ENCODE data around the gene PDLIM4.

Gene PDLIM4

GRCh38 chr5:132267166-132267739 lies 9.8 kb downstream of the PDLIM4 start:
- DNase-seq (ENCODE audit: low read depth) = no peak

GRCh38 chr5:132267931-132268768 lies 10.7 kb downstream of the PDLIM4 start:
- no peak for DNase-seq (ENCODE audit: low read depth)

GRCh38 chr5:132268769-132269551 lies 11.5 kb downstream of the PDLIM4 start:
- no peak for DNase-seq (ENCODE audit: low read depth)

GRCh38 chr5:132269635-132270334 lies 12.3 kb downstream of the PDLIM4 start:
- no peak for DNase-seq (ENCODE audit: low read depth)

GRCh38 chr5:132270335-132270665 lies 12.8 kb downstream of the PDLIM4 start:
- no peak for DNase-seq (ENCODE audit: low read depth)

- no peak for DNase-seq (ENCODE audit: low read depth)
Measured at GRCh38 chr5:132270706-132271105, 13.2 kb downstream of the PDLIM4 start.

GRCh38 chr5:132271251-132272246 lies 14.1 kb downstream of the PDLIM4 start:
- DNase-seq (ENCODE audit: low read depth) = no peak

GRCh38 chr5:132272311-132273210 lies 15.1 kb downstream of the PDLIM4 start:
- DNase-seq (ENCODE audit: low read depth) = no peak

- DNase-seq (ENCODE audit: low read depth) = no peak
Measured at GRCh38 chr5:132273631-132274030, 16.1 kb downstream of the PDLIM4 start.

- DNase-seq (ENCODE audit: low read depth) = no peak
Measured at GRCh38 chr5:132274050-132274792, 16.7 kb downstream of the PDLIM4 start.

- DNase-seq (ENCODE audit: low read depth) = no peak
Measured at GRCh38 chr5:132275367-132276220, 18.1 kb downstream of the PDLIM4 start.

- DNase-seq (ENCODE audit: low read depth) = no peak
Measured at GRCh38 chr5:132277256-132277655, 19.8 kb downstream of the PDLIM4 start.

GRCh38 chr5:132277971-132278853 lies 20.7 kb downstream of the PDLIM4 start:
- DNase-seq (ENCODE audit: low read depth) = no peak

GRCh38 chr5:132279801-132280200 lies 22.3 kb downstream of the PDLIM4 start:
- DNase-seq (ENCODE audit: low read depth) = no peak

GRCh38 chr5:132280371-132281240 lies 23.1 kb downstream of the PDLIM4 start:
- DNase-seq (ENCODE audit: low read depth) = no peak

GRCh38 chr5:132281856-132282614 lies 24.5 kb downstream of the PDLIM4 start:
- DNase-seq (ENCODE audit: low read depth) = no peak
